Measurements from ENCODE around the gene AGBL1.

DNA sequence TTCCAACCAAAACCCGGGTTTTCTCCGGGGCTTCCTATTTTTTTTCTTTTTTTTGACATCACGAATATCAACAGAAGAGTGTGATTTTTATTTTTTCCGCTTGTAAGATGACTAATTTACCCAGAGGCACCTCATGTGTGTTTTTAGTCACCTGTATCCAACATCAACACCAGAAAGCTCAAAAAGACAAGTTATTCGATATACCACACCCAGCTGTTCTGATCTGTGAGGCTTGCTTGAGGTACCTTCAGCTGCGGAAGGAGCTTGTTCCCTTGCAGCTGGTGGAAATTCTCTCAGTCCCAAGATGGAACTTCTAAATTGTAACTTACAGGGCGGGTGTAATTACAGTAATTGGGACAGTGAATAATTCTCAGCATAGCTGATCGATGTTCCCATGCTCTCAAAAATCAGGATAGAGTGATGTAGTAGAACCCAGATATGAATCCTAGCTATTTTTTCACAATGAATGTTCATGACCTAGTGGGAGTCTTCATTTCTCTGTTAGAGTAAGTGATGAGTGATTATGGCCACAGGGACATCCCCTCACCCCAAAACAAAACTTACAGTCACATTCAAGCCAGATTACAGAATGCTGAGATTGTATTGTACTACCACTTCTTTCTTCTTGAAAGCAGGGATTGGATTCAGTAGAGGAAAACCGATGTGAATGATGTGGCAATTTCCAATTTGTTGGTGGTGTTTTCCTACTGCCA lies 232.1 kb downstream of the AGBL1 start:
- TF ChIP-seq POLR2A (IDR thresholded peaks at IDR 0.05; ENCODE audit: low read length) (no peak), GATA1 (IDR thresholded peaks at IDR 0.05; ENCODE audit: low read depth, low read length) (no peak)
